Lower leg skin (tissue), 4 donors: ENCODE data around the gene RB1. TPM values are rescaled to one million over a fixed set of nuclear protein-coding genes. Genes with fewer than 3 reads are reported as not detected.

Experiments
- DNase-seq, 2 donors: peaks; one replicate each; pipeline ENCODE4 v3.0.0-alpha.2; 2019; ENCODE audit warnings: low spot score in 2 of 2
- H3K4me3 ChIP-seq: fragments of 200-600 bp; sonication (generic); 2 replicates; pipeline ENCODE4 v1.5.1; 2017; ENCODE audit warnings: mild to moderate bottlenecking, low read depth; ENCODE audit not compliant: poor library complexity, severe bottlenecking
- POLR2A ChIP-seq, 2 donors: fragments of 450-650 bp; IDR thresholded peaks; one replicate each; pipeline ENCODE4 v1.6.1; 2016 to 2017; ENCODE audit warnings: antibody characterized with exemption in 2 of 2, mild to moderate bottlenecking in 1 of 2, moderate library complexity in 1 of 2
- WGBS, 2 donors: methylation state at CpG; one replicate each; pipeline ENCODE4 v1.1.5; 2018; 5-methylcytosine and 5-hydroxymethylcytosine counted together
- intact Hi-C: fragments of 100-400 bp; cut with DNase I; formaldehyde crosslinking; loops from one replicate; pipeline ENCODE4 v1.15.0; 2023; ENCODE audit warnings: low total_unique reads
- total RNA-seq, 4 donors: library from RNA; depleted of rRNA; stranded (reverse); fragments of >200 nt; gene quantifications; one replicate each; pipeline ENCODE4 v1.1.0, GENCODE V29; 2016
- TF ChIP-seq, protein P1 (sequence below), 3 donors: fragments of 450-650 bp; IDR thresholded peaks; one replicate each; pipeline ENCODE4 v1.5.1; 2016; ENCODE audit warnings: antibody characterized with exemption in 3 of 3, mild to moderate bottlenecking in 3 of 3, moderate library complexity in 2 of 3

RB1 gene
- total RNA-seq, 4 donors from 2014 or later: 15.8 to 20.0 (median 16.4) TPM

DNA sequence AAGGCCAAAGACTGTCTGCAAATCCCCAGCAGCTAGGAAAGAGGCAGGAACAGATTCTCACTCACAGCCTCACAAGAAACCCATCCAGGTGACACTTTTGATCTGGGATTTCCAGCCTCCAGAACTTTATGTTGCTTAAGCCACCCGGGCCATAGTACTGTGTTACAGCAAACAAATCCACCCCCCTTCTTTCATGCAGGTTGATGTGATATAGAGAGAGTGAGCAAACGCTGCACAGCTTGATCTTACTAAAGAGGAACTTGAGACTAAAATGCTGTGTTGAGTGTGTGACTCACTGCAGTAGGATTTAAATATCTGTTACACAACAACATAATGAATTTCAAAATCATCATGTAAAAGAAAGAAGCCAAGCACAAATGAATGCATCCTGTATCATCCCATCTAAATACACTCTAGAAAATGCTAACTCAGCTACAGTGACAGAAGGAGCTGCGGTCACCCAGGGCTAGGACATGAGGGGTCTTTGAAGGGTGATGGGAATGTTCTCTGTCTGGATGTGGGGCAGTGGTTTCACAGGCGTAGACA is 197.2 kb downstream of the RB1 start:
- TF ChIP-seq, protein P1, sequence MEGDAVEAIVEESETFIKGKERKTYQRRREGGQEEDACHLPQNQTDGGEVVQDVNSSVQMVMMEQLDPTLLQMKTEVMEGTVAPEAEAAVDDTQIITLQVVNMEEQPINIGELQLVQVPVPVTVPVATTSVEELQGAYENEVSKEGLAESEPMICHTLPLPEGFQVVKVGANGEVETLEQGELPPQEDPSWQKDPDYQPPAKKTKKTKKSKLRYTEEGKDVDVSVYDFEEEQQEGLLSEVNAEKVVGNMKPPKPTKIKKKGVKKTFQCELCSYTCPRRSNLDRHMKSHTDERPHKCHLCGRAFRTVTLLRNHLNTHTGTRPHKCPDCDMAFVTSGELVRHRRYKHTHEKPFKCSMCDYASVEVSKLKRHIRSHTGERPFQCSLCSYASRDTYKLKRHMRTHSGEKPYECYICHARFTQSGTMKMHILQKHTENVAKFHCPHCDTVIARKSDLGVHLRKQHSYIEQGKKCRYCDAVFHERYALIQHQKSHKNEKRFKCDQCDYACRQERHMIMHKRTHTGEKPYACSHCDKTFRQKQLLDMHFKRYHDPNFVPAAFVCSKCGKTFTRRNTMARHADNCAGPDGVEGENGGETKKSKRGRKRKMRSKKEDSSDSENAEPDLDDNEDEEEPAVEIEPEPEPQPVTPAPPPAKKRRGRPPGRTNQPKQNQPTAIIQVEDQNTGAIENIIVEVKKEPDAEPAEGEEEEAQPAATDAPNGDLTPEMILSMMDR (IDR thresholded peaks at IDR 0.05): no peak
- no peak for TF ChIP-seq POLR2A (IDR thresholded peaks at IDR 0.05)
- no peak for DNase-seq
- 54 to 66% methylated on average over 4 of the region's 4 CpGs for WGBS, 2 donors
- H3K4me3 ChIP-seq: no peak overlapping the region
- intact Hi-C loops: no loop called here

DNA sequence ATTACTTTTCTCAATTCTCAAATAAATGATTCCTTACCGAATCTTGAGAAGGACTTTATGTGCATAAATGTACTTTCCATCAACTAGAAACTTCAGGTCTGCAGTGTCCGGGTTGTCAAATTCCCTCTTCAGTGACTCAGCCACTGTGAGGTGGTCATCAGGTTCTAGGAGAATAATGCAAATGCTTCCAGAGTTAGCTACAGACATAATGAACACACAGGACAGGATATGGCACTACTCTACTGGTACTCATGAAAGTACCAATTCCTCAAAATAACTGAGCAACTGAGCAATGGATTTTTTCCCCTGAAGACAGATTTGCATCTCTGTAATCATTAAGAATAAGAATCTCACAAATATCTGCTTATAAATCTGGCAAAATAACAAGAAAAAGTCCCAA is 198.2 kb downstream of the RB1 start:
- WGBS, 2 donors: 86 to 91% methylated on average over 2 of the region's 2 CpGs
- intact Hi-C loops: no loop called here
- TF ChIP-seq, protein P1 (IDR thresholded peaks at IDR 0.05): no peak
- TF ChIP-seq POLR2A (IDR thresholded peaks at IDR 0.05): no peak
- DNase-seq: no peak
- no peak overlapping the region for H3K4me3 ChIP-seq

DNA sequence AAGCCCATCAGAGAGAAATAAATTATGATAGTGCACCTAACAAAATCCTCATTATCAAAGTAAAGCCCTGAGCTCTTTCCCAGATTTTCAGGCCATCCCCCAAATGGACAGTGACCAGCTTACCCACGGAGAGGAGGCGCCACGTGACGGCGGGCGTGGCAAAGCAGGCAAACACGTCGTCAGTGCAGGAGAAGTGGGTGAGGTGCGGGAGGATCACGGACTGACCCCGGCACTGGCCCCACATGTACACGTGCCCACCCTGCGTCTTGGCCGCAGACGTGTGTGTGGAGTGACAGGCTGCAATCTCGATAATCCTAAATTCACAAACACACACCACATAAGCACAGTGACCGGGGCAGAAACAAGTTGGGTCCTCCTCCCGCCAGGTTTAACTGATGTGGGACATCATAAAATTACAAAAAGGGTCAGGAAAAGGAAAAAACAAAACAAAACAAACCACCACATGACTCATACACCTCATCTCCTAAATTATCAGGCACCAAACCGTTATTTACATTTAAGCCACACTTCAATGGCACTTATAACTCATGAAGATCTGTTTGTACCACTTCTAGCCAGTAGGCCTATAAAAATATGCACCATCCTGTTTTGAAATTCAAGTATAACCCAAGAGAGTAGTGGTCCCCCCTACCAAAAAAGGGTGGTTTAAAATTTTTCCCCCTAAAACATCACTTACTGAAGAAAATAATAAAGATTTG is 199.2 kb downstream of the RB1 start:
- intact Hi-C loops: no loop called here
- no peak for DNase-seq
- TF ChIP-seq POLR2A (IDR thresholded peaks at IDR 0.05): no peak
- TF ChIP-seq, protein P1 (IDR thresholded peaks at IDR 0.05): no peak
- 91 to 93% methylated on average over 19 of the region's 19 CpGs for WGBS, 2 donors
- H3K4me3 ChIP-seq: no peak overlapping the region

DNA sequence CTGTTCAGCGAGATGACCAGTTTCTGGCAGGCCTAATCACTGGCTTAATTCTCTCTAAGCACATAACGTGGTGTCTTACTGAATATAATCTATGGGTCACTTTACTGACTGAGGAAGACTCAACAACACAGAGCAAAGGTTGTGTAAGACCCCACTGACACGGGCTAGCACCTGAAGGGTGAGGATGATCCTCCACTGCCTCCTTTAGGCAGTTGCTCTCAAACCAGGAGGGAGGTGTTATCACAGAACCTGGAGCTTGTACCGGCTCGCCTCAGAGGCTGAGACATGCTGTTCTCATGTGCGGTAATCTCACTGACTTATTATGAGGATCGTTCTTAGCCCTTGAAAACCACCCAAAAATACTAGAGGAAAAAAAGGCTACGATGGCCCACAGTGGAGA is 201.1 kb downstream of the RB1 start:
- WGBS, 2 donors: 59 to 65% methylated on average over 8 of the region's 8 CpGs
- intact Hi-C loops: no loop called here
- TF ChIP-seq, protein P1 (IDR thresholded peaks at IDR 0.05): no peak
- no peak for TF ChIP-seq POLR2A (IDR thresholded peaks at IDR 0.05)

DNA sequence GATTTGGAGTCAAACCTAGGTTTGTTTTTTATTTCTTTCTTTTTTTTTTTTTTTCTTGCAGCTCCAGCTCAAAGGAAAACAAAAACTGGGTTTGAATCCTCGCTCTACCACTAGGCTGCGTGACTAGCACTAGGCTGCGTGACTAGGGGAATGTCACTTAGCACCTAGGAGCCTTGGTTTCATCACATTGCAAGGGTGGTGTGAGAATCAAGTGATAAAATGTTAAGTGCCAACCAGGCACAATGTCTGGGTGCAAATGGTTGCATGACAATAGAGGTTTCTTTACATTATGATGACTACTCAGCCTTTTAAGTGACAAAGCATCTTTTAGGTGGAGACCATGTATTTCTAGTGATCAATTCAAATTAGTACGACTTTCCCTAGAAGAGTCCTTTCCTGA is 201.5 kb downstream of the RB1 start:
- no peak overlapping the region for H3K4me3 ChIP-seq
- TF ChIP-seq, protein P1 (IDR thresholded peaks at IDR 0.05): no peak
- no peak for TF ChIP-seq POLR2A (IDR thresholded peaks at IDR 0.05)
- intact Hi-C loops: no loop called here
- no peak for DNase-seq
- WGBS, 2 donors: 64 to 74% methylated on average over 4 of the region's 4 CpGs

More for the DNA sequence above, 201.1 kb downstream of the RB1 start:
- no peak overlapping the region for H3K4me3 ChIP-seq
- no peak for DNase-seq
